NT2/D1 (cell line): ENCODE data around the gene RPL27A.

Experiments
- SUZ12 ChIP-seq: IDR thresholded peaks from 2 replicates; pipeline ENCODE4 v1.6.1; 2011; ENCODE audit not compliant: insufficient read length, insufficient read depth; ENCODE audit errors: extremely low read depth
- YY1 ChIP-seq: IDR thresholded peaks from 2 replicates; pipeline ENCODE4 v1.6.1; 2011; ENCODE audit not compliant: insufficient read length, insufficient read depth
- ZNF274 ChIP-seq: IDR thresholded peaks from 2 replicates; pipeline ENCODE4 v1.6.1; 2011; ENCODE audit warnings: mild to moderate bottlenecking, low read depth, low read length

DNA sequence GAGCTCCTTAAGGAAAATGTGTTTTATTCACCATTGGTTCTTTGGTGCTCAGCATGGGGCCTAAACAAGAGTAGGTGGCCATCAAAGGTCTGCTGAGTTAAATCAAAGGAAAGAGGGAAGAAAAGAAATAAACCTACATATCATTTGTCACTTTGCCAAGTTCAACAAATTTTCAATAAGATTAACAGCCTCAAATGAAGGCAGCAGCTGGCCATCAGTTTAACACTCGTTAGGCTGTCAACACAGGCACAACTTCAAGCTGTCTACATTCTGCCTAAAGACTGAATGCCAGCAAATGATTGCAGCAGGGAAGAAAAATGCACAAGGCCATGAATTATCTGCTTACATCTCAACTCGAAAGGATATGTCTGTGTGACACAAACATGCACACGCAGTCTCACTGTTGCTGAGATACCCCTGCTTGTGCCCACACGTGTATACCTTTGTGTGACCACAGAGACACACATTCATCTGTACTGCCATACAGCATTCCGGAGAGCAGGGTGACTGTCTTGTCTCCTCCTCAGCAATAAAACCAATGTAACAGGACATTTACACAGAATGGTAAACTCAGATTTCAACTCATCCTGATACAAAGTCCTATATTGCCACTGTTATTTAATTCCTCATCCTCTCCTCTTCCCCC is 40.3 kb upstream of the RPL27A start:
- TF ChIP-seq YY1, result no peak
- no peak for TF ChIP-seq ZNF274
- TF ChIP-seq SUZ12, result no peak
